Anterior cingulate cortex (tissue), 58 donors: ENCODE results near the gene NME9.

Source experiments
- DNase-seq, 58 donors: peaks; one replicate each; lab custom pipeline; 2025; lab: John Stamatoyannopoulos, UW

Gene NME9

DNA sequence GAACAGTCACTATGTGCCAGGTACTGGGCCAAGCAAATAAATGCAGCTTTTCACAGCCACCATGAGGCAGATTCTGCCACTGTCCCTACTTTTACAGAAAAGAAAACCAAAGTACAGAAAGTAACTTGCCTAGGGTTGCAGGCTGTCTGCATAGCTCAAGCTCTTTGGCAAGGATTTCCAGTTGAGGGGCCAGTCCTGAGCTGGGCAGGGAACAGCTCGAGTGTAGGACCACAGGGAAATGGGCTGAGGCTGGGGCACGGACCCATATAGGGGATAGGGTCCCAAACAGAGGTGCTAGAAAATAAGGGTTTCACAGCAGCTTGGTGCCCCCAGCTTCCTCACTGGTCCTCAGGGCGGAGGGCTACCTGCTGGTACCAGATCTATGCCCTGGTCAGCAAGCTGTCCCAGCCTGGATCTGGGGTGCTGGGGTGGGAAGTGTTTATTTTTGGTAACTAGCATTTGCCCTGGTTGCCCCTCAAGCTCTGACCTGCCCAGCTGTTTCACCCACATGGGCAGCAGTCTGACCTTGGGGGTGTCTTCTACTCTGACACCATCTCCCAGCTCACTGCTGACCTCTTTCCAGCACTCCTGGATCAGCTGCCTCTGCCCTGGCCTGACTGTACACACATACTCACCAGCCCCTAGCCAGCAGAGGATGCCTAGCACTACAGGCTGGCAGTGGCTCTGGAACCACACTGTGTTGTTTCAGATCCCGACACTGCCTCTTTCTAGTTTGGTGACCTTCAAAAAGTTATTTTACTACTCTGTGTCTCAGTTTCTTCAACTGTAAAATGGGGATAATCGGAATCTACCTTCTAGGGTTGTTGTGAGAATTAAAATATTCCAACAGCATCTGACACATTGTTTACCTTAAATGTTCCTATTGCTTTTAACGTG lies 35.0 kb upstream of the NME9 start:
- DNase-seq, result no peak

DNA sequence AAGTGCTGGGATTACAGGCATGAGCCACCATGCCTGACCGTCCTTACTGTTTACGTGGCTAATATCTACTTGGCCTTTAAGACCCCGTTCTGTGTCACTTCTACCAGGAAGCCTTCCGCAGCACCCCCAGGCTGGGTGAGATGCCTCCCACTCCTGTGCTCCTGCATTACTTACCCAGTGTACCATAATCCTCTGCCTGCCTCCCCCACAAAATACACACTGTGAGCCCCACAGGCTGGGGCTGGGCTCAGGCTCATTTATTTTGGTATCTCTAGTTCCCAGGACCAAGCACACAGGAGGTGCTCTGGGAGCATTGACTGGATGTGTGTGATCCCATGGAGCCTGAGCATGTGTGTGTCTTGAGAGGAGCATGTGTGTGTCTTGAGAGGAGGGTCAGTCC lies 33.7 kb upstream of the NME9 start:
- no peak for DNase-seq

DNA sequence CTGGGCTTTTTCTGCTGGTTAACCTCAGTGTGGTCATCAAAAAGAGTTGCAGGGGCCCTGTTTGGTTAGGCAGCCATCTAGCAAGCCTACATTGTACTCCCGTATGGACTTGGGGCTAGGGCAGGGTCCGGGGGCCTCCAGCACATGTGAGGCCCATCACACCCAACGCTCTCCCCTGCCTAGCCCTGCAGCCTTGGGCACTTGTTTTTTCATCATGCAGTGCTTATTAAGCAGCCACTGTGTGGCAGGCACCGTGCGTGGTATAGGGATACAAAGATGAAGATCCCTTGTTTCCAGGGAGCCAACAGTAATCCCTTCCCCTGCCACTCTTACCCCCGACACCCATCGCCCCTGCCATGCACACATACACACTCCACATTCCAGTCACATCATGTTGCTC lies 32.9 kb upstream of the NME9 start:
- DNase-seq, result peak in 1 of 58 donors; percentile 29

DNA sequence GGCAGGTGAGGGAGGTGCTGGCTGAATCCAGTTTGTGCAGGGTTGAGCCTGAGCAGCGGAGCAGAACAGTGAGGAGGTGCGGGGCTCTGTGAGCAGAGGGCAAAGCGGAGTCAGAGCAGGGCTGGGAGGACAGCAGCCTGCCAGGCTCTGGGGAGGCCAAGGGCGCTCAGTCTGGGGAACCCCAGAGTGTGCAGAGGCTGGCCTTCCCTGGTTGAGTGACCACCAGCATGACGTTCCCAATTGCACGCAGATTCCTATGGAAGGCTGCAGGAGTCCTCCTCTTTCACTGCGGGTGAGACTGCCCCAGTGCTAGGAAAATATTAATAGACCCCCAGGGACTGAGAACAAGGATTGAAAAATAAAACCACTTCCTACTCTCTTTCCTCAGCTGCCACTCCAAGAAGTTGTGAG lies 31.9 kb upstream of the NME9 start:
- no peak for DNase-seq

DNA sequence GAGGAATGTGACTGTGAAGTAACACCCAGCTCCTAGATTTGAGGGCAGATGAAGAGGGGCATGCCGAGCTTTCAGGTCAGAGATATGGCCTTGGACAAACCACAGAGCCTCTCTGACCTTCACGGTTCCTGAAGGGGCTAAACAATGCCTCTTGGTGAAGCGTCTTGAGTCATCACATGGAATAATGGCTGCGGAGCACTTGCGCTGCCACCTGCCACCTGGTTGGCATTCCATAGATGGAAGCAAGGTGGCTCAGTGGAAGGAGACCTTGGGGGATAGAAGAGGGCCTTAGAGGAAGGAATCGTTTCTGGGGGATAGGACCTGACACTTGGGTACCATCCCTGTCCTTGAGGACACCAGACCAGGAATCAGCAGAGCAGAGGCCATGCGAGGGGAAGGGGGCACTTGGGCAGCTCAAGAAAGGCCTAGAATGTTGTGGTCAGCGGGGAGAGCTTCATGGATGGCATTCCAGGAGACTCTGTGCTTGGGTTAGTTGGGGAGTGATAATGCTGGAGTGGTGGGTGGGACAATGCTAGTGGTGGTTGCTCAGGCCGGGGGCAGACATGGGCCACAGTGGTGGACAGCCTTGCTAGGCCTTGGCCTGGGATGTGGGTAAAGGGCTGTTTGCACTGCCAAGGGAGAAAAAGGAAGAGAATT lies 31.3 kb upstream of the NME9 start:
- DNase-seq, result no peak

DNA sequence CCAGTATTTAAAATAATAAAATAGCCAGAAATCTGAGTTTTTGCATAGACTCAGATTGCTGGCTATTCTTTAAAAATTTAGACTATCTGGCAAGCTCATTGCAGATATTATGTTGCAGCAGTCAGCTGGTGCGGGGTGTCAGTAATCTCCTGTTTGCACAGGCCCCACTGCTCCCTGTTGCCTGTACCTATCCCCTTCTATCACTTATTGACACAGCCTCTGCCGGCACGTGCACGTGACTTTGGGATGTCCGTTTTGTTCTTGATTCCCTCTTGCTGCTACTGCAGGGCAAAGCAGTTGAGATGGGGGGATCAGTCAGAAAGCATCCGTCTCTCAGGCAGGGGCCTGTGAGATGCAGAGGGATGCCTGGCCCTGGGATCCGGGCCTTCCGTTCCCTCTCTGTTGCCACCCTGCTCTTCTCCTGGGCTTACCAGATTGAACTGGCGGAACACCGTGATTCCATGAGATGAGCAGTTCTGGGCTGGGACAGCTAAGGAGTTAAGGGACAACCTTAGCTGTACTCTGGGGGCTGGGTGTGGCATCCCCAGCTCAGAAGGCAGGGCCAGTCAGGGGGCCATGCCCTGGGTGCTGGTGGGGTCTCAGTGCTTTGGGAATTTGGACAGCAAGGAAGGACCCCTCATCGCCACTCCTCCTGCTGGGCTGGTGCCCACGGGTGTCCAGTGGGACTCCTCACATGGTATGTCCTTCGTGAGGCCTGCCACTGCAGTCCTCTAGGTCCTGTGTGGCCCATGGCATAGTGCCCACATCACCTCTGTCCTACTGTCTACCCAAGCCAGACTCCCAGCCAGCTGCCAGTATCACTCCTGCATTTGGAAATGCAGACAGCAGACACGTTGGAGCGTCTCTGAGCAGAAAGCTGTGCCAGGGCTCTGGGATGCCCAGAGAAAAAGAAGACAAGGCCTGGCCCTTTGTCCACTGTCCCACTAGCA lies 30.5 kb upstream of the NME9 start:
- no peak for DNase-seq

DNA sequence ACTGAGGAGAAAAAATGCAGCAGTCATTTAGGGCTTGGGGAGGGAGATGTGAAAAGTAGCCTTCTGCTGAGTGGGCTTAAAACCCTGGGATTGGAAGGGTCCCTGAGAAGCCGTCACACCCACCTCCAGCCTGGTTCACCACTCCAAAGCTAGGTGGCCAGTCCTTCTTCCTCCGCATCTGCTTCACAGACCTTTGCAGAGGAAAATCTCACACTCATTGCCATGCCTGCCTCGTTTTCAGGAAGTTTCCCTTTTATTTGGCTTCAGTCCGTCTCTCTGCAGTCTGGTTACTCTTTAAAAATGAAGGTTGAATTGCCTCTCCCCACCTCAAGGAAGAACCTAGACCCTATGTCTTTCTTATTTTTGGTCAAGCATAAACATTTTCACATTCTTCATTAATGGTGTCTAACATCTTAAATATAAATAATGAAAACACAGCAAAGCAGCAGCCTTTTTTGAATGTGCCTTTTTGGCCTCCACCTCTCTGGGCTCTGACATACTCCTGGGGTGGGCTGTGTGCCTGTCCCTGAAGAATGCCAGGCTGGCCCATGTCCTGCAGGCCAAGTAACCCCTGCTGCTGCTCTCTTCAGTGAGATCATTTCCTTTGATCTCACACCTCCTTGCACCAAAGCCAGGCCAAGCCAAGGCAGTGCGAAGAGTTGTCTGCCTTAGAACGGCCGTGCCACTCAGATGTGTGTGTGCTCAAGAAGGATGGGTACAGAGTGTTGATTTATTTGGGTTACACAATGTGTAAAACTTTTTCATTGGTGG lies 29.7 kb upstream of the NME9 start:
- peak in 9 of 58 donors; percentile 10 to 63 (median 31) for DNase-seq

DNA sequence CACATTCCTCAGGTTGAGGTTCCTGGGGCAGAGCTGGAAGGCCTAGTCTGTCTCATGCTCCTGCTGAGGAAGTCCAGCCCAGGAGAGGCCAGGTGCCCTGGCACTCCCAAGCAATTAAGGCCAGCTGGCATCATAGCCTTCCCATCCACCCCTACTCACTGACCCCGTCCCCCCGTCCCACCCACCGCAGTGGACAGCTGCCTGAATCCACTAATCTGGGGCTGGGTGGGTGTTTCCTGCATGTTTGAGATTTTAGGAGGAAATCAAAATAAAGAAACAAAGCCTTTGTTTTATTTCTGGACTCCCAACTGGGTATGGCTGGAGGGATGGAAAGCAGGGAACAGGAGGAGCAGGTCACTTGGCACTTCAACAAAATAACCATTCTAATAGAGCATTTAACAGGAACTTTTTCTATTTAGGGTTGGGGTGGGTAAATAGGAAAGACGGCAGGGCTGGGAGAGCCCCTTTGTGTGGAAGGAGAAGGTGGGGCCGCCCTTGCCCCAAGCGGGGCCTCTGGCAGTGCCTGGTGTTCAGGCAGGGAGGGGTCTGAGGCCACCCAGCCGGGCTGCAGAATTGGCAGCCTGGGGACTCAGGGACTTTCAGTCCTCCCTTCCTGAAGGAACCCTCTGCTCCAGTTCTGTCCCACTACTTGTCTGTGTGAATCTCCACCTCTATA lies 27.2 kb upstream of the NME9 start:
- DNase-seq, result peak in 30 of 58 donors; percentile 16 to 74 (median 33)

DNA sequence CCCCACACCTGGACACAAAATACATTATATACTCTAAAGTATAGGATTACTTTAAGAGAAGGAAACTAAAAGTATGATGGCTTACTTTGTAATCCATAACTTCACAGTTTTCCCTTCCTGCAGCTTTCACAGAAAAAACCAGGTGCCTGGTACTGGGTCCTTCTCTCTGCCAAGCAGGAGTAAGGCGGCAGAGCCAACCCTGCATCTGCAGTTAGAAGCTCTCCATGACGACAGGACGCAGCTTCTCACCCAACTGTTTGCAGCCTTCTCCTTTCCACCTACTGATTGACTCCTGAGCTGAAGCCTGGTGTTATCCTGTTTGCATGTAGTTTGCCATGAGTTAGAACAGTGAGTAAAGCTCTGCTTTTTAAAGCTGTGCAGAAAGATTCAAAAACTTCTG lies 25.4 kb upstream of the NME9 start:
- peak in 2 of 58 donors; percentile 21 to 32 for DNase-seq

DNA sequence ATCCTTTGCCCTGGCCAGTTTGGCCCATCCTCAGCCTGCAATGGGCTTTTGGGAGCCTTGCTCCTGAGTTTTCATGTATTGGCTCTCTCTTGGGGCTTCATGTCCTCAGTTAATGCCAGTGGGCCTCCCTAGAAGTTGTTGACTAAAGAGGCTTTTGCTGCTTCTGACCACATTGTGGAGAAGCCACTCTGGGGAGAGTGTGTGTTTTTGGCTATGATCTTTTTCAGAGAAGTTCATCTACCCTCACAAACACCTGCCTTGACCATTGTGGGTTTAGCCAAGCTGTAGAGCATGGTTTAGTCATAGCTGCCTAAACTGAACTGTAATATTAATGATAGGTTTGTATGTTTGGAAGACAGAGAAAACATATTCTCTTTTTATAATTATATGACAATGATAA lies 24.7 kb upstream of the NME9 start:
- no peak for DNase-seq

DNA sequence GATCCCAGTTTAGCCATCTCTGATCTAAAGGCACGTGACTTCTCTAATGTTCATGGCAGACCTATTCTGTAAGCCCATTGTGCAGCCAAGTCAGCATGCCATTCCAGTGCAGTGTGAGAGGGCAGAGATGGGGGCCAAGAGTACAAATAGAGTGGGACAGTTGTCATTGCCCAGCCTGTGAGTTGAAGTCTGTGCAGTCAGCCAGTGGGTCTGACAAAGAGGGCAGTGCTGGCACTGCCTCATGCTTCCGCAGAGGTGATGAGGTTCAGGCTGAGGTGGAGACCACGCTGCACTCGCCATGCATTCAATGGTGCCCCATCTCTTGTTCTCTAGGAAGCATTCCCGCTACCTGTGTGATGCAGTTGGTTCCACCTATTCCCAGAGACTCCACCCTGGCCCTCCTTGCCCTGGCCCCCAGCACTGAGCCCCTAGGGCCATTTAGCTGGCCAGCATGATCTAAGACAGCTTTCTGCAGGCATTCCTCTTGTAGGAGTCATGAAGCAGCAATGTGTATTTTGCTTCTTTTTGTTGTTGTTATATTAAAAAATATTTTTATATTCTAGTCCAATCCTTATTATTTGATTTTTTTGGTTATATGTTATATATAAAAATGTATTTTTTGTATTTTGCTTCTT lies 22.4 kb upstream of the NME9 start:
- no peak for DNase-seq

DNA sequence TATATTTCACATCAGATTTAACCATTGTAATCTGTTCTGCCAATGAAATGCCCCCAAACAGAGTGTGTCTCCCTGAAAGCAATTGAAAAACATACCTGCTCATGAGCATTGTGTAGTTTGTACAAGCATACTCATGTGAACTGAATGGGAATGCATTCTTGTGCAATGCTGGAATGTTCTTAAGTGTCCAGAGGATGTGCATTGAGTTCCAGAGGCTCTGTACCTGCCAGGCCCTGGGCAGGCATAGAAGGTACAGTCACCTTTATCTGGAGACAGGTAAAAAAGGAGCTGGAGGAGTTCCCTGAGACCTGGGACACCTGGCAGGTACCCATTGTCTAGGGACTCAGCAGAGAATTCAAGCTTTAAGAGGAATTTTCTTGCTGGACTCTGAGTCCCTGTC lies 21.5 kb upstream of the NME9 start:
- no peak for DNase-seq

DNA sequence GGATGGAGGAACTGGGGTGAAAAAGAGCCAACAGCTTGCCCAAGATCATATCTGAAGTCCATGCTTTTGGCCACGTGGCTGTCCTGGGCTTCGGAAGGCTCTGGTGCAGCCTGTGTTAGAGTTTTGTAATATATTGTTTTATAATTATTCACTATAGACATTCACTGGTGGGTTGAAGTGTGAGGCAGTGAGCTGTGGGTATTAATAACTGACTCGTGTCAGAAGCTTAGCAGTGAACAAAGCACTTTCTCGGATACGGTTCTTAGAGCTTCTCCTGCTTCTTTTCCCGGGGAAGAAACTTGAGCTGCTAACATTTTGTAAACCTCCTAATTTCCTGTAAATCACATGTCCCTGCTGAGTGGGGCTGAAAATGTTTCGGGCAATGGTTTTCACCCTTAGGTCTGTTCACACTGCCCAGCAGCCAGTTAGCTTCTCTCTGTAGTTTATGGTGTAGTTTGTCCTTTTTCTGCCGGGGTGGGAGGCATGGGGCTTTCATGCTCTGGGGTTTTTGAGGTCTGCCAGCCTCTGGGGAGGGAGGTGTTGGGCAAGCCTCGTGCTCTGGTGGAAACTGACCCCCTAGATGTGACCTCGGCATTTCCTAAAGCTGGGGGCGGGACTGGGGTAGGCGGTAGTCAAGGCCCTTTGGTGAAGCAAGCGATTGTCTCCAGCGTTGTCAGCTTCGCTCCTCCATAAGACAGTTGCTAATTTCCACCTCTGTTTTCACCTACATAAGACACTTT lies 20.4 kb upstream of the NME9 start:
- DNase-seq, result peak in 2 of 58 donors; percentile 47 to 67

DNA sequence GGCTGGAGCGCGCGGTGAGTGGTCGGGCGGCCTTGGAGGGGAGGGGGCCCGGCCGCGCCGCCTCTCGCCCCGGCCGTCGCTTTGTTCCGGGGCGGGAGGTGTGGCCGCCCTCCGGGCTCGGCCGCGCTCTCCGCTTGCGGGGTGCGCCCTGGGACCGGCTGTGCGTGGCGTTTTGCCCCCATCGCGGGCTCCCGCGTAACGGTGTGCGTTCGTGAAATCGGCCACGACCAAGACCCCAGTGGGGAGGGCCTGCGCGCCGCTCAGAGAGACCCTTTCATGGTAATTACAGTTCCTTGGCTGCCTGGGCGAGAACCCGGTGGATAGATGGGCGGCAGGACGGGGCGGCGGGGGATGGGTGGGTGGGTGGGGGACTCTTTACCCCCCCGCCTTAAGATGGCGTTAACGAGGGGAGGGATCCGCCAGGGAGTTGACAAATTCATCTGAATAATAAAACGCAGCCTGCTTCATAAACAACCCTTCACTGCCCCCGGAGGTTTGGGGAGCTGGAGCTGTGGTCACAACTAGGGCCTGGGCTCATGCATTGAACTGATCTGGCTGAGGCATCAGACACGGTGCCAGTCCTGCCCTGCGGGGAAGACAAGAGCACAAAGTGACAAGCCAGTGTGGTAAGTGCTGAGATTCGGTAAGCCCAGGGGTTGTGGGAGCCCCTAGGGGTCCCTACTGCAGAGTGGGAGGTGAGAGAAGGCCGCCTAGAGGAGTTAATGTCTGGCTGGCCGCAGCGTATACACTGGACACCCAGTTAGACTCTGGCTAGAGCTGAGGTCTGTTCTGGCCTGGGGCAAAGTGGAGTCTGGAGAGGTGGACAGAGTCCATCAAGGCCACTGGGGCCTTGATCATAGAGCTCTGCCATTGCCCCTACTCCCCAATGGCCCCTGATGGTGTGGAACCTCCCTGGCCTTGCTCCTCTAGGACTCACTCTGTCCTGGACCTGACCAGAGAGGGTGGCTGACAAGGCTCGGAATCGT lies 19.4 kb upstream of the NME9 start:
- DNase-seq, result peak in 17 of 58 donors; percentile 25 to 78 (median 54)

DNA sequence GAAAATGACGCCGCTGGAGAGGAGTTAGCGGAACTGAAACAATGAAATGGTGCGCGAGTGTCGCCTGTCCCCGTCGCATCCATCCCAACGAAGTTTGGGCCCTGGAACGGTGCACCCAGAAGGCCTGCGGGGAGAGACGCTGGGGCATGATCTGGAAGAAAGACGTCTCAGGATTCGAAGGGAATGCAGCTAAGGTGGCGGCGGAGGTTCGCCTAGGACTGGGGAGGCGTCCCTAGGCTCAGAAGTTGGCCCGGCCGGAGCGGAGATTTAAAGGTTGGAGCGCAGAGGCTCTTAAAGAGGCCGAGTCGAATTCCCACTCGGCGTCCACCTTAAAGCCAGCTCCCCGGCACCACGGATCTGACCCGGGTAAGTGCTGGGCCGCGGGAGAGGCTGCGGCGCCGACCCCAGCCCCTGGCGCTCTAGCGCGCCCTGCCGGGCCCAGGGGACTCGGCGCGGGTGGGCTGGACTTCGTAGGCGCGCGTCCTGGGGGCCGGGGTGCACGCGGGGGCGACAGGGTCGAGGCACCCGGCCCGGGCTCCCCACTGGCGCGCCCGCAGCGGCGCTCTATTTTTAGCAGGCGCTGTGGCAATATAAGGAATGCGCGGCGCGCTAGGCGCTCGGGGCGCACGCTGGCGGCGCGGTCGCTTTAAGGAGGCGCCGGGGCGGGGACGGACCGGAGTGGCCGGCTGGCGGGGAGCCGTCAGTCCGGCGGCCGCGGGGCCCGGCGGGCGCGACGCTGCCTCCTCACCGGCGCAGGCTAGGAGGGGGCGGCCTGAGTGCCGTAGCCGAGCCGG lies 18.5 kb upstream of the NME9 start, which contains the start of gene MRAS:
Gene MRAS (plus strand): TSS at position 620 of the 794 bp plus-strand sequence. CDS start 24,305 bp downstream, outside the sequence.
- peak in 53 of 58 donors; percentile 38 to 89 (median 71) for DNase-seq

DNA sequence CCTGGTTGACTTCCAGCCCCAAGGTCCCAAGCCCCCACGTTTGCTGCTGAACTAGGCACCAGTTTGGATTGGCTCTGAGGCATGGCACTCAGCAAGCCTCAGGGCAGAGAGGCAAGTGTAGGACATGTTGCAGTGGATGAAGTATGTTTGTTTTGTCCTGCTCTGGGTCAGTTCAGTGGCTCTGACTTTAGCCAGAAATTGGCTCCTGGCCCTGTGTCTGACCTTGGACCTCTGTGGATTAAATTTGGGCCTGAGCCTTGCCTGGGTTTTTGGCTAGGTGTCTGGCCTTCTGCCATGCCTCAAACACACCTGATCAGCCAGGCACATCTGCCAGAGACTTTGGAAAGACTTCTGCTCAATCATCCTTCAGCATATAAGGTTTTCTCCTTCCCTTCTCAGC lies 15.1 kb upstream of the NME9 start:
- no peak for DNase-seq
